Measurements from ENCODE around the gene EPHB1. TPM values are rescaled to one million over a fixed set of nuclear protein-coding genes. Genes with fewer than 3 reads are reported as not detected.

EPHB1 gene
- total RNA-seq, 1 experiment from 2014 or later = 2.8 TPM

DNA sequence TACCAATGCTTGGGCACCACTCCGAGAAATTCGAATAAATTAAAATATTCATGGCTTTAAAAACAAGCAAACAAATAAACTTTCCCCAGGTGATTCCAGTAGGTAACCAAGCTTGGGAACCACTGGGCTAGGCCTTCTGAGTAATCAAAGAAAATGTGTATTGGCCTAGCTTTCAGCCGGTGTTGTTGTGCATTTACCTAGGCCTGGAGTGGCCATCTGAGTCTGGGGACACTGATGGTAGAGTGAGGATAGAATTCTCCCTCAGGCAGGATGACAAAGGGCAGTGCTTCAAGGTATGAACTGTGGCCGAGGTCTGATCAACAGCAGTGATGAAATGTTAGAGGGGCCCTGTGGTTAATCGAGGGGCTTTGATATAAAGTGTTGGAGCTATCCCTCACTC lies 440.5 kb downstream of the EPHB1 start:
- no peaks in the 10 kb centered on the region for H4K20me1 ChIP-seq (ENCODE audit: control insufficient read depth, insufficient read depth, insufficient read length)
- H3K23me2 ChIP-seq (ENCODE audit: insufficient read length, low read depth, low read length, poor library complexity, severe bottlenecking) = no peaks in the 10 kb centered on the region
- H2AFZ ChIP-seq (ENCODE audit: low read length) = no peak overlapping the region
- no peak overlapping the region for H2BK12ac ChIP-seq (ENCODE audit: insufficient read length, low read depth, low read length)
- H3K56ac ChIP-seq (ENCODE audit: insufficient read length, low read depth, low read length) = no peak overlapping the region
- H2BK20ac ChIP-seq (ENCODE audit: low read depth, low read length, poor library complexity, severe bottlenecking) = no peak overlapping the region
- H2BK5ac ChIP-seq (ENCODE audit: insufficient read length, low read length) = no peak overlapping the region
- no peak overlapping the region for H3K4me2 ChIP-seq (ENCODE audit: insufficient read depth, insufficient read length, low read length)
- no peak overlapping the region for H2AK5ac ChIP-seq (ENCODE audit: insufficient read length, low read length)
- TF ChIP-seq, protein P1, sequence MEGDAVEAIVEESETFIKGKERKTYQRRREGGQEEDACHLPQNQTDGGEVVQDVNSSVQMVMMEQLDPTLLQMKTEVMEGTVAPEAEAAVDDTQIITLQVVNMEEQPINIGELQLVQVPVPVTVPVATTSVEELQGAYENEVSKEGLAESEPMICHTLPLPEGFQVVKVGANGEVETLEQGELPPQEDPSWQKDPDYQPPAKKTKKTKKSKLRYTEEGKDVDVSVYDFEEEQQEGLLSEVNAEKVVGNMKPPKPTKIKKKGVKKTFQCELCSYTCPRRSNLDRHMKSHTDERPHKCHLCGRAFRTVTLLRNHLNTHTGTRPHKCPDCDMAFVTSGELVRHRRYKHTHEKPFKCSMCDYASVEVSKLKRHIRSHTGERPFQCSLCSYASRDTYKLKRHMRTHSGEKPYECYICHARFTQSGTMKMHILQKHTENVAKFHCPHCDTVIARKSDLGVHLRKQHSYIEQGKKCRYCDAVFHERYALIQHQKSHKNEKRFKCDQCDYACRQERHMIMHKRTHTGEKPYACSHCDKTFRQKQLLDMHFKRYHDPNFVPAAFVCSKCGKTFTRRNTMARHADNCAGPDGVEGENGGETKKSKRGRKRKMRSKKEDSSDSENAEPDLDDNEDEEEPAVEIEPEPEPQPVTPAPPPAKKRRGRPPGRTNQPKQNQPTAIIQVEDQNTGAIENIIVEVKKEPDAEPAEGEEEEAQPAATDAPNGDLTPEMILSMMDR (conservative IDR thresholded peaks at IDR 0.05) = no peak
- no peak overlapping the region for H3K14ac ChIP-seq (ENCODE audit: insufficient read depth, low read length)
- no peak overlapping the region for H3T11ph ChIP-seq (ENCODE audit: low read length)
- no peak overlapping the region for H4K91ac ChIP-seq (ENCODE audit: insufficient read length, low read depth, low read length)
- H3K9me3 ChIP-seq (ENCODE audit: control insufficient read depth, low read depth, low read length) = peaks cover 9% of the 10 kb centered on the region
- H3K9ac ChIP-seq (ENCODE audit: extremely low read depth, insufficient read length, low read length) = no peak overlapping the region
- no peak overlapping the region for H2BK15ac ChIP-seq (ENCODE audit: low read depth, low read length)
- H3K4me1 Mint-ChIP-seq = peaks cover 47 to 48% of the 10 kb centered on the region in 2 experiments
- peaks cover 4% of the 10 kb centered on the region for H3K27me3 Mint-ChIP-seq (ENCODE audit: low read depth)
- no peak overlapping the region for H2BK120ac ChIP-seq (ENCODE audit: low read depth, low read length, poor library complexity, severe bottlenecking)
- no peak overlapping the region for H3K27ac ChIP-seq (ENCODE audit: insufficient read length, low read depth, low read length)
- H3K4me1 ChIP-seq (ENCODE audit: insufficient read depth, low read length) = peaks cover 3% of the 10 kb centered on the region
- peak overlapping the region in 1 of 3 experiments; percentile 49; a peak in 1 of 7 replicates for H3K27ac Mint-ChIP-seq
- no peak overlapping the region for H3K18ac ChIP-seq (ENCODE audit: insufficient read length, low read depth, low read length)
- H4K5ac ChIP-seq (ENCODE audit: insufficient read length, low read depth, low read length) = no peak overlapping the region
- no peak overlapping the region for H3K23ac ChIP-seq (ENCODE audit: insufficient read length, low read depth, low read length)
- H3K79me1 ChIP-seq (ENCODE audit: insufficient read depth, low read depth, low read length, poor library complexity, severe bottlenecking) = no peaks in the 10 kb centered on the region
- no peak for DNase-seq
- H4K8ac ChIP-seq (replicated peaks; ENCODE audit: insufficient read length, low read depth, low read length) = no peak overlapping the region
- WGBS (ENCODE audit: extremely low coverage, insufficient read length, low lambda C conversion rate) = no CpG with 5 or more reads among the region's 5 CpGs
- H3K79me2 ChIP-seq (ENCODE audit: insufficient read depth, low read length) = no peaks in the 10 kb centered on the region
- H3K9me3 Mint-ChIP-seq = peaks cover 28 to 37% of the 10 kb centered on the region in 2 experiments
- no peaks in the 10 kb centered on the region for H3K27me3 ChIP-seq (ENCODE audit: insufficient read depth, low read length)
- H3K36me3 Mint-ChIP-seq (ENCODE audit: insufficient read depth in 1 of 3, low read depth in 3 of 3) = peaks cover 19 to 31% (median 28%) of the 10 kb centered on the region in 3 experiments
- H3K4ac ChIP-seq (ENCODE audit: low read depth, low read length) = no peak overlapping the region
- no peak overlapping the region for H3K4me3 Mint-ChIP-seq

Measured in H9 (cell line).